Activated CD4-positive, alpha-beta T cell treated with anti-CD3 and anti-CD28 coated beads, Interleukin-2, Interleukin-4, amounts not matched to agents 100 ng/mL and 50 ng/mL, durations not matched to agents 16 hours and 8 hours (primary cell): ENCODE data around the gene PRRG2.

Source experiments
- DNase-seq: peaks from one replicate; pipeline ENCODE4 v3.0.0-alpha.2; 2020; ENCODE audit warnings: low spot score

Gene PRRG2

DNA sequence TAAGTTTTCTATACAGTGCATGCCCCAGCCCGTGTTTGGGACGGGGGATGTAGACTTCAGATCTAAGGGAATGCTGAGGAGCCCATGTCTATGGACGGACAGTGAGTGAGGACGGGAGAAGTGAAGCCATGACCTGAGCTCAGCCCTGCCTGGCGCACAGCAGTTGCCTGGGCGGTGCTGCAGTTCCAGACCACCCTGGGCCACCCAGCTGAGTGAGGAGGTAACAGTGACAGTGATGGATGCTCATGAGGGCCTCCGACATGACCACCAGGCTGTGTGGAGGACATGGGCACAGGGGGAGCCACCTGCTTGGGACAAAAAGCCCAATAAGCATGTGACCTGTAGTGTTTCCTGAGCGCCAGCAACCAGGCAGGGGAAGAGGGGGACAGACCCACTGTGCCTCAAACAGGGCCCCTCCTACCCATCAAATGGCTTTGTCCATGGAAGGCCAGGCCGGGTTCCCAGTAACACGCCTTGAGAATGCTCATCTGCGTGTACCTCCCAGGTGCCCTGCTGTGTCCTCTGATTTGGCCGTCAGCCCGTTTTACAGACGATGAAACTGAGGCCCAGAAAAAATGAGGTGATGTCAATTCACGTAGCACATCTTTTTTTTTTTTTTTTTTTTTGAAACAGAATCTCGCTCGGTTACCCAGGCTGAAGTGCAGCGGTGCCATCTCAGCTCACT is 23.3 kb upstream of the PRRG2 start:
- no peak for DNase-seq

DNA sequence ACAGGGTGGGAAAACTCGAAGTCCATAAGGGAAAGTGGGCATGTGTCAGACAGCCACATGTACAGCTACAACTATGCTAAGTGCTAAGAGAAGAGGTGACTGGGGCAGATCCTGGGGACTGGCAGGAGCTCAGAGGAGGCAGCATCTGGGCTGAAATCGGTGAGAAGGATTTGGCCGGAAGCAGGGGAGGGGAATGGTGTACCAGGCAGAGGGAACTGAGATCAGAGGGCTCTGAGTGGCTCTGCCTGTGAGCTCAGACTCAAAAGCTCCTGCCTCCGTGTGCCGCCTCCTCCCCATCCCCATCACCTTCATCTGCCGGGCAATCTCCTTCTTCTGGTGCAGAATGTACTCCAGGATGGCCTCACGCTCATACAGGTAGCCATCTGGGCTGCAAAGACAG is 22.5 kb upstream of the PRRG2 start:
- DNase-seq, result no peak

DNA sequence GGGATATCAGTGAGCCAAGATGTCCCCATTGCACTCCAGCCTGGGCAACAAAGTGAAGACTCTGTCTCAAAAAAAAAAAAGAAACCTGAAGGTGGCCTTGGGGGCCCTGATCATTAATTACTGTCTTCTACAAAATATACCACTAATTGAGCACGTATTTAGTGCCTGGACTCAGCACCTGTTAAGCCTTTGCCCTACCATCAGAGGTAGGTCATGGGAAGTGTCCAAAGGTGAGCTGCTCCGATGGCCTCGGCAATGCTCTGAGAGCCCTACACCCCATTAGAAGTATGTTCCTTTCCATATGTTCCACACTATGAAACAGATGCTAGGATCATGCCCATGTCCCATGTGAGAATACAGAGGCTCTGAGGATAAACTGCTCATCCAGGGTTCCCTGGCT is 21.7 kb upstream of the PRRG2 start:
- DNase-seq, result no peak

DNA sequence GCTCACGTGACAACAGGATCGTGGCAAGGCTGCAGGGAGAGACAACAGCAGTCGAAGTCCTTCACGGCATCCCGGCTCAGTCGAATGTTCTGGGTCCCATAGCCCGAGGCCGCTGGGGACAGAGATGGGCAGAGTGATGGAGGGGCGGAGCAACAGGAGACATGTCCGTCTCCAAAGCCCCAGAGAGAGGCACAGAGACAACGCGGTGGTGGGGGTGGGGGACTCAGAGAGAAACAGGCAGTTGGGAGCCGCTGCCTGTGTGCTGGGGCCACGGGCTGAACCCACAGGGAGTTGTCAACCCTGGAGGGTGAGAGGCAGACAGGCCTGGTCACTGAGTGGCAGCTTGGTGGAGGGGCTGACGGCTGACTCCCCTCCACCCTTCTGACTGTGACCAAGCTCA is 21.2 kb upstream of the PRRG2 start:
- DNase-seq, result no peak

DNA sequence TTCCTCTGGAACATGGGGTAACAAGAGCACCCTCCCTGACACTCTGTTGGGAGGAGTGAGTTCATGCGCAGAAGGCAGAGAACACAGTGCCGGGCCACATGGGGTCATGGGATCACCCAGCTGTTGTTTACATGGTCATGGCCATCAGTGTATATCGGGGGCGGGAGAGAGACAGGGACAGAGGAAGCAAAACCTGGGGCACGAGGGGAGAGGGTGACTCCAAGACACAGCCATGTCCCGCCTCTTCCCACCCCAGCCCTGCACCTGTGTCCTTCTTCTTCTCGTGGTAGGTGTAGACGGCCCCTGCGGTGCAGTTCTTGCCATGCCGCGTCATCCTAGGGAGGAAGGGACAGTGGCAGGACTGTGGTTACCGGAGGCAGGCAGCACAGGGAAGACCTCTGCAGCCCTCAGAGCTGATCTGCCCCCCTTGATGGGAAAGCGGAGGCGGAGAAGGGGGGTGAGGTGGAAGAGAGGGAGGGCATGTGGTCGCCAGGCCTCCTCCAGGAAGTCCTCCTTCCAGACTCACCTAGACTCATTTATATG is 20.7 kb upstream of the PRRG2 start:
- DNase-seq, result no peak

DNA sequence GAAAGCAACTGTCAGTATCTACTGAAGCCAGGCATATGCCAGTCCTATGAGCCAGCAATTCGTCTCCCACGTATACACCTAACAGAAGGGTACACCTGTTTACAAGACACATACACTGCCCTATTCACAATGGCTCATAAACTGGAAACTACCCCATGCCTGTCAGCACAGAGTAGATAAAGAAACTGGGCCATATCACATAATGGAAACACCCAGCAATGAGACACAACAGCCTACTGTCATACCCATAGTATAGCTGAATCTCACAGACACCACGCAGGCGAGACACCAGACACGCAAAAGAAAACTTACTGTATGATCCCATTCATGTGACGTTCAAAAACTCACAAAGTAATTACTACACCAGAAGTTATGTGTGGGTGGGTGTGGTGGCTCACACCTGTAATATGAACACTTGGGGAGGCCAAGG is 16.5 kb upstream of the PRRG2 start:
- no peak for DNase-seq

DNA sequence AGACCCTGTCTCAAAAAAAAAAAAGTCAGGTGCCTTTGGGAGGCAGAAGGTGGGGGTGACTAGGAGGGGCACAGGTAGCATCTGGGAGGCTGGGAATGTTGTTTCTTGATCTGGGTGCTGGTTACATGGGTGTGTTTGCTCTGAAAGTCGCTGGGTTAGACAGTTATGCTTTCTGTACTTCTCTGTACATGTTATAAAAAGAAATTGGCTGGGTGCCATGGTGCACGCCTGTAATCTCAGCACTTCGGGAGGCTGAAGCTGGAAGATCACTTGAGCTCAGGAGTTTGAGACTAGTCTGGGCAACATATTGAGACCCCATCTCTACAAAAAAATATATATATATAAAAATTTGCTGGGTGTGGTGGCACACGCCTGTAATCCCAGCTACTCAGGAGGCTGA is 15.9 kb upstream of the PRRG2 start:
- no peak for DNase-seq

DNA sequence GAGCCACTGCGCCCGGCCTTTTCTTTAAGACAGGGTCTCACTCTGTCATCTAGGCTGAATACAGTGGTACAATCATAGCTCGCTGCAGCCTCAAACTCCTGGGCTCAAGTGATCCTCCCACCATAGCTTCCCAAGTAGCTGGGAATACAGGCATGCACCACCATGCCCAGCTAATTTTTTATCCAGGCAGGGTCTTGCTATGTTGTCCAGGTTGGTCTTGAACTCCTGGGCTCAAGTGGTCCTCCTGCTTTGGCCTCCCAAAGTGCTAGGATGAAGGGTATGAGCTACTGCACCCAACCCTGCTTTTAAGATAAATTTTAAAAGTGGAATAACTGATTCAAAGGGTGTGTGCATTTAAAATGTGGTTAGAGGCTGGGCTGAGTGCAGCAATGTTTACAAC is 14.8 kb upstream of the PRRG2 start:
- no peak for DNase-seq

DNA sequence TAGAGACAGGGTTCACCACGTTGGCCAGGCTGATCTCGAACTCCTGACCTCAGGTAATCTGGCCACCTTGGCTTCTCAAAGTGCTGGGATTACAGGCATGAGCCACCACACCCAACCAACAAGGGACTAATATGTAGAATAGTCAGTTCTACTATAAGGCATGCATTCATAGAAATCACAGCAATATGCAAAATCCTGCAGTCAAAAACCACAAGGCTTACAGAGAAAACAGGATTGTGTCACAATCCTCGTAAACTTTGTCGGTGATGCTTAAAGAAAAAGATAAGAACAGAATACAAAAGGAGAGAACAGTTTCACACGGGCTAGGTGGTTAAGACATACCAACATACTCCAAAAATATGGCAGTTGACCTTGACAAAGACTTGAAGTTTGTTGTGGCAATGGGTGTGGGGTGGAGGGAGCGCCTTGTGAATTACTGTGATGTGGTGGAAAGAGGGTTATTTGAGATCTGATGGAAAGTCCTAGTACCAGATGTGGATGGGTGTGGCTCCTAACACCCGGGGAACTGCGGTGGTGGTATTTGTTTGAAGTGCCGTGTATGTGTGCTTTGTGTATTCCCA is 13.2 kb upstream of the PRRG2 start:
- DNase-seq, result peak; percentile 67

DNA sequence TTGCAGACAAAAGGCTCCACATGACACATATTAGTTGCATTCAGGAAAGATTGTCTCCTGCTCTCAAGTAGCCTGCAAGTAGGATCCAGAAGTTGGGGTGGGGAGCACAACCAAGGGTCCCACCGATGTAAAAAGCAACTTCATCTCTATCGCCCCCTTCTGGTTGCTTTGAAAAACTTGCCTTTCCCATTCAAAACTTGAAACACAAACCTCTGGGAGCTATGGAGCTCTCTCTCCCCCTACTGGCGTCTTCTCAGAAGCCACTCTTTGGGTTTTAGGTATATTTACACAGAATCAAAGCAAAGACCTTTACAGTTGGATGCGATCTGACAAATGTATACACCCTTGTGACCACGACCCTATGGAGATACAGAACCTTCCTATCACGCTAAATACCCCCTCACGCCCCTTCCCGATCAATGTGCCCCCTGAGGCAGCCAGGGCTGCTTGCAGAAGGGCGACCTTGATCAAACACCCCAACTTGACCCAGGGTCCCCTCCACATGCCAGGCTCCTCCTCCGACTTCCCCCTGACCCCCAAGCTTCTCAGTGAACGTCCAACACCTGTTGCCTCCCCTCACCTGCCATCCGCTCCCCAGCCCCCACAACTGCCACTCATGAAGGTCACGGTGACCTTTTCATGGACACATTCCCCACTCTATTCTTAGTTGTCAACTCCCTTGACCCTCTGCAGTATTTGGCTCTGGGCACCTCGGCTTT is 10.8 kb upstream of the PRRG2 start:
- peak; percentile 85 for DNase-seq

DNA sequence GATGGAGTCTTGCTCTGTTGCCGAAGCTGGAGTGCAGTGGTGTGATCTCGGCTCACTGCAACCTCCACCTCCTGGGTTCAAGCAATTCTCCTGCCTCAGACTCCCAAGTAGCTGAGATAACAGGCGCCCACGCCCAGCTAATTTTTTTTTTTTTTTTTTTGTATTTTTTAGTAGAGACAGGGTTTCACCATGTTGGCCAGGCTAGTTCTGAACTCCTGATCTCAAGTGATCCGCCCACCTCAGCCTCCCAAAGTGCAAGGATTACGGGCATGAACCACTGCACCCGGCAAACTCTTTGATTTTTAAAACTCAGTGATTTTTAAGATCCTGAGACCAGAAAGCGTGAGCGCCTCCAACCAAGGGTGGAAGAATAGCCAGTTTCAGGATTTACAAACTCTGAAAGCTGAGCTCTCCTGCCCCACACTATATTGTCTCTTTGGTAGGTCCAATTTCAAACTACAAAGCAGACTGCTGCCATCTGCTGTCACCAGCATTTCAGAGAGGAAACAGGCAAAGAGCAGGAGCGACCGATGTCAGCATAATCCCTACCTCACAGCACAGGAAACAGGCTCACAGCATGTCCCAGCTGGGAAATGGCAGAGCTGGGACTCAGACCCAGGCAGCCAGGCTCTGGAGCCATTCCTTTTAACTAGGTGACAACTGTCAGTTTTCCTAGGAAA is 10.0 kb upstream of the PRRG2 start:
- DNase-seq, result no peak

DNA sequence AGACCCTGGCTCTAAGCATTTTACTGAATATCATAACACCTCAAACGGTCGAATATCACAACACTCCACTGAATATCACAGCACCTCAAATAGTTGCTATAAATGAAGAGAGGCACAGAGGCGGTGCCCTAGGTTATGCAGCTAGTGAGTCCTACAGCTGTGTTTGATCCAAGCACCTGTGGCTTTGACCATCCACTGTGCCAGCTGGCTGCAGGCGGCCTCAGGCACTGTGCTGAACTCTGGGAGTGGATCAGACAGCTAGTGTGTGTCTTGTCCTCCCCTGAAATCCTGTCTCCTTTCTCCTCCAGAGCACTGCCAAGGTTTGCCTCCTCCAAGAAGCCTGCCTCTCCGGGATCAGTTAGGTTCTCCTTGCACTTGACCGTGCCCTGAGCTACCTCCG is 8.1 kb upstream of the PRRG2 start:
- DNase-seq, result no peak

DNA sequence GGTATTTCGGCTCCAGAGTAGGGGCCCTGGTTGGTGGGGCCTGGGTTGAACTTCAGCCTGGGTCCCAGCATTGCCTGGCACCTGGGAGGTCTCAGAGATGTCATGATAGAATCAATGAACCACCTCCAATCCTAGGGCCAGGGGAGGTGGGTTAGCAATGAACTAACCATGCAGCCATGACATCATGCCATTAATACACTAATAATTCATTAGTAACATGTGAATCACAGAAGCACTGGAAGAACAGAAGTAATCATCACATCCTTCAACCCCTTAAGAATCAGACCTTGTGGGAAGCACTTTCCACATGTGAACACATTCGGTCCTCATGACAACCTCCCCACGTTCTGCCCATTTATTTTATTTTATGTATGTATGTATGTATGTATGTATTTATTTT is 7.7 kb upstream of the PRRG2 start:
- DNase-seq, result no peak

DNA sequence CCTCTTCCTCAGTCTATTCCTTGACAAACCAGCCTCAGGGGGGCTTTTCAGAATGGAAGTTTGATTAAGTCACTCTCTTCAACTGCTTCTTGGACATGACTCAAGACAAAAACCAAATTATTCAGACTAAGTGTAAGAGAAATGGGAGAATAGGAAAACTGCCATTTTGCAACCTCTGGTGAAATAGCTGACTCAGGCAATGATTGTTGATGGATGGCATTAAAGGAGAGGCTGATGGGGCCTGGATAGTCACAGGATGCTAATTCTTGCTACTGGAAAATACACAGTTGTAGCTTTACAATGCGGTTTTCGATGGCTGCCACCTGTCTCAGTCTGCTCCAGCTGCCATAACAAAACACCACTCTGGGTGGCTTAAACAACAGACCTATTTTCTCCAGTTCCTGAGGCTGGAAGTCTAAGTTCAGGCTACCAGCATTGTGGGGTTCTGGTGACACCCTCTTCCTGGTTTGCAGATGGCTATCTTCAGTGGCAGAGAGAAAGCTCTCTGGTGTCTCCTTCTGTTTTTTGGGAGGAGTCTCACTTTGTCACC is 6.8 kb upstream of the PRRG2 start:
- DNase-seq, result no peak

DNA sequence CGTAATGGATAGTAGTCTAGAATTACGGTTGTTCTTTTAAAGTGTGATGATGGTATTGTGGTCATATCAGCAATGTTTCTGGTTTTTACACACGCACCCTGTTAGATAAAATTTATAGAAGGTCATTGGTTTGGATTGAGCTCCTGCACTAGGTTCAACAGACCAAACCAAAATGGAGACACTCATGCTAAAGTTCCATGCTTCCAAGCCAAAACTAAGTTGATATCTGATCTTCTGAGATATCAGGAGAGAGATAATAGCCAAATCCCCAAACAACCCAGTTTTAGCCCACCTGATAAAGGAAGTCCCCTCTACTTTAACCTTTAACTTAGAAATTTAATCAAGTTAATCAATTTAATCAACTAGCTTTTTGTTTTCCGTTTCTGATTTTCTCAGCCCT is 1.9 kb upstream of the PRRG2 start:
- no peak for DNase-seq

DNA sequence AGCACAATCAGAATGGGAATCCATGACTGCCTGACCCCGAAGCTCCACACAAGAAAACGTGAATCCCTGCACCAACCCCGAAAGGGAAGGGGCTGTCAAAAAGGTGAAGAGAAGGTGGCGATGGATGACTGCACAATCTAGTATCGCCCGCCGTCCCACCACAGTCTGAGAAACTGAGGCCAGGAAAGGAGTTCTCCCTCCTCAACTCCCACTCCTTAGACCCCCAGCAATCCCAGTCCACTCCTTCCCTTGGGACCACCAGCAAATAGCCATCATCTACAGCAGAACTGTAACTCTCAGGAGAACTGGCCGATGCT is 1.2 kb upstream of the PRRG2 start:
- DNase-seq, result no peak

DNA sequence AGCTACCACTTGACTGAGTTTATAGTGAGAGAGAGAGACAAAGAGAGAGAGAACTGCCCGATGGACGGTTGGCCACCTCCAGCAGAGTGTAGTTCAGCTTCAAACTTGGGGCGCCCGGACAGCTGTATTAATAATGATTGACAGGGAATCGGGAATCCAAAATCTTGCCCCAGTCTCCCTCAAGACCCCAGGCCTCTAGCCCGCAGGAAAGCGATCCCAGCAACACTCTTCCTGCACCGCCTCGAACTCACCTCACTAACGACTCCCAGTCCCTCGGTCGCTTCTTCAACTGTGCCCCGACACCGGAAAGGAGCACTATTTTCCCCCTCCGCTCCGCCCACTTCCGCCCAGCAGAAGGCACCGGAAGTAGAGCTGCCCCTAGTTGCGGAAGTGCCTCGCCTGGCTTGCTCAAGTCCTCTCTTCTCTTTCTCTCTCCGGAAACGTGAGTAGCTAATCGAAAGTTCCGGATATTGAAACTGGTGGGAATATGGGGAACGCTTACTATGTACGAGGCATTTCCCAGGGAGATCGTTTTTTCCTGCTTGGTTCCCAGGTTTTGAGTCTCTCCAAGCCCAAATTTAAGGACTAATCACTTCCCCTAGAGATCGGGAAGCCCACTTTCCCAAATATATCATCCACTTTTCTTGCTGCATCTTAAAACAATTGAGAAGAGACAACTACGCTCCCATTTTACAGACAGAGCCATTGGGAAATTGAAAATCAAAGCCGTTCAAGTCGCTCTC is 681 bp upstream of the PRRG2 start, which contains the start of gene NOSIP:
TSS of gene NOSIP (minus strand) at position 293 of the 743 bp plus-strand sequence. CDS start 19,865 bp downstream, outside the sequence.
- DNase-seq, result peak; percentile 98

DNA sequence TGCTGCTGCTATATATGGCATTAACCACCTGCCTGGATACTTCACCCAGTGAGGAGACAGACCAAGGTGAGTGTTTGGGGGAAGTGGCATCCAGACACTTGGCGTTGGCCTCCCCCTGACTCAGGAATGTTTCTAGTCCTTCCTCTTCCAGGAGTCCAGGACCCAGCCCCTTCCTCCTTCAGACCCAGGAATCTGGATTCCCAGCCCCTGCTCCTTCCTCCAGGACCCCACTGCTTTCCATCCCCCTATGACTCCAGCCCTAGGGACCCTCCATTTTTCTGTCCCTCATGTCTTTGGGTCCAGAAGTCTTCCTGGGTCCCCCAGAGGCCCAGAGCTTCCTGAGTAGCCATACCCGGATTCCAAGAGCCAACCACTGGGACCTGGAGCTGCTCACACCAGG is 2.1 kb downstream of the PRRG2 start:
- DNase-seq, result no peak

DNA sequence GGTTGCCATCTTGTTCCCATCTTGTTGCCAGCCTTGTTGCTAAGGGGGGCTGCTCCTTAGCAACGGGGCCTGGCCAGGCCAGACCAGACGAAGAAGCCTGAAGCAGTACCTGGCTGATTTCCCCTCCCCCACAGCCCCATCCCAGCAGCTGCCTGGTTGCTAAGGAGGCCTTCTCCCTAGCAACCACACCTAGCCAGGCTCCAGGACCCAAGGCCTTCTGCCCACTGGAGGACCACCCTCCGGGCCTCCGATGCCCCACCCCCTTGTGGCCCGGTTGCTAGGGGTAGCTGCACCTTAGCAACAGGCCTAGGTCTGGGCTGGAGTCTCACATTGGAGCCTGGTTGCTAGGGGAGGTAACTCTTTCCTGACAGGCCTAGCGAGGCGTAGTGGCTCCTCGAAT is 3.9 kb downstream of the PRRG2 start:
- no peak for DNase-seq

DNA sequence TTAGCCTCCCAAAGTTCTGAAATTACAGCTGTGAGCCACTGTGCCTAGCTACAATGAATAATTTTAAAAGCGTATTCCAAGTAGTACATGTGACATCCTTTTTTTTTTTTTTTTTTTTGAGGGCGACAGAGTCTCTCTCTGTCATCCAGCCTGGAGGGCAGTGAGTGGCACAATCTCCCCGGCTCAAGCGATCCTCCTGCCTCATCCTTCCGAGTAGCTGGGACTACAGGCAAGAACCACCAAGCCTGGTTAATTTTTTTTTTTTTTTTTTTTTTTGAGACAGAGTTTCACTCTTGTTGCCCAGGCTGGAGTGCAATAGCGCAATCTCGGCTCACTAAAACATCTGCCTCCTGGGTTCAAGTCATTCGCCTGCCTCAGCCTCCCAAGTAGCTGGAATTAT is 6.1 kb downstream of the PRRG2 start:
- DNase-seq, result no peak

DNA sequence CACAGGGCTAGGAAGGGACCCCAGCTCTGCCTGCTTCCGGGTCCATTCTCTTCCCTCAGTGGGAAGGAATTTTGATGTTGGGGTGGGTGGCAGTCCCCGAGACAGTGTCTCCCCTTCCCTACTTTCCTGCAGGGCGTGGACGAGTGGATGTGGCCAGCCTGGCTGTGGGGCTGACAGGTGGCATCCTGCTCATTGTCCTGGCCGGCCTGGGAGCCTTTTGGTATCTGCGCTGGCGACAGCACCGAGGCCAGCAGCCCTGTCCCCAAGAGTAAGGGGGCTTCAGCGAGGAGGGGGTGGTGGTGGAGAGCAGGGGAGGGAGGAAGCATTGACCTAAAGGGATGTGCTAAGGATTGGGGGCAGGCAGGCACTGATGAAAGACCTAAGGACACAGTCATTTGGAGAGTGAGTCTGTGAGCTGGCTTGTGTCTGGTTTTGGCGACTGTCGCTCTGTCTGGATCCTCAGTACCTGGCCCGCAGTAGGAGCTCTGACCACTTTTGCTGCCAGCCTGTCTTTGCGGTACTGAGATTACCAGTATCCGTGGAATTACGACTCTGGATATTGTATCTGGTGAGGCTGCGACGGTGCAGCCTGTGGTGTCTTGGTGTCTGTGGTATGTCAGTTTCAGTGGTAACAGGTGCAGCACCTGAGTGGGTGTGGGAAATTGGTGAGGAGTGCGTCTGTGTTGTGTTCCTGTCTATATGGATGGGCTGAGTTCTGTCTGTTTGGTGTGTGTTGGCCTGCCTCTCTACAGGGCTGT is 7.4 kb downstream of the PRRG2 start:
- peak; percentile 17 for DNase-seq
